ENCODE results near the gene MAP6D1.

- TF ChIP-seq EZH2 (optimal IDR thresholded peaks at IDR 0.05; ENCODE audit: low read depth, low read length) (no peak), CTCF (IDR thresholded peaks at IDR 0.05; ENCODE audit: low read length) (no peak), EZH2phosphoT487 (IDR thresholded peaks at IDR 0.05; ENCODE audit: low read length) (no peak)
These were observed 18.1 kb downstream of the MAP6D1 start for GRCh38 chr3:183807209-183807728.
